PC-9 (cell line): Measurements from ENCODE around the gene FAM13C. TPM values are rescaled to one million over a fixed set of nuclear protein-coding genes. Genes with fewer than 3 reads are reported as not detected.

ENCODE experiments used
- BruUV-seq: library from RNA; stranded (reverse); fragments of 400-500 nt; replicated peaks from 2 replicates; lab custom pipeline; 2021; lab: Mats Ljungman, UMichigan
- CTCF ChIA-PET: fragments of 300-600 bp; sonication (Branson Sonifier 250); formaldehyde crosslinking; loops from one replicate; lab custom pipeline; 2022; ENCODE audit warnings: antibody characterized with exemption; lab: Charles Lee
- POLR2A ChIA-PET: fragments of 300-600 bp; sonication (Branson Sonifier 250); formaldehyde crosslinking; loops from one replicate; lab custom pipeline; 2022; ENCODE audit warnings: antibody characterized with exemption; ENCODE audit not compliant: unreplicated experiment; lab: Charles Lee
- DNase-seq, 2 experiments: peaks; one replicate each; pipeline versions ENCODE4 v3.0.0 to v3.0.0-alpha.2; 2015 to 2022; ENCODE audit warnings: mixed read lengths in 1 of 2
- H2AFZ ChIP-seq: fragments of 200-600 bp; sonication (generic); 2 replicates; pipeline ENCODE4 v1.8.1; 2017; ENCODE audit warnings: antibody characterized with exemption
- H3F3A ChIP-seq: fragments of 200-600 bp; sonication (generic); 2 replicates; pipeline ENCODE4 v1.8.1; 2017; ENCODE audit warnings: antibody characterized with exemption, mild to moderate bottlenecking, low read depth; ENCODE audit not compliant: insufficient read depth
- H3K27ac ChIP-seq: fragments of 200-600 bp; sonication (generic); 2 replicates; pipeline ENCODE4 v1.6.1; 2016; ENCODE audit warnings: mixed run types
- H3K27me3 ChIP-seq: fragments of 200-600 bp; sonication (generic); 2 replicates; pipeline ENCODE4 v1.6.1; 2016; ENCODE audit warnings: low read depth, mixed run types; ENCODE audit not compliant: insufficient read depth
- H3K36me3 ChIP-seq: fragments of 200-600 bp; sonication (generic); 2 replicates; pipeline ENCODE4 v1.6.1; 2016; ENCODE audit warnings: low read depth, mixed run types
- H3K4me1 ChIP-seq: fragments of 200-600 bp; sonication (generic); replicated peaks from 2 replicates; pipeline ENCODE4 v1.6.1; 2016; ENCODE audit warnings: mixed run types; ENCODE audit not compliant: insufficient read depth
- H3K4me2 ChIP-seq: fragments of 200-600 bp; sonication (generic); 2 replicates; pipeline ENCODE4 v1.6.1; 2017; ENCODE audit warnings: mixed run types
- H3K4me3 ChIP-seq: fragments of 200-600 bp; sonication (generic); 2 replicates; pipeline ENCODE4 v1.6.1; 2016; ENCODE audit warnings: mixed run types
- H3K79me2 ChIP-seq: fragments of 200-600 bp; sonication (generic); 2 replicates; pipeline ENCODE4 v1.6.1; 2017; ENCODE audit warnings: low read depth, mixed run types
- H3K9me2 ChIP-seq: fragments of 200-600 bp; sonication (generic); 2 replicates; pipeline ENCODE4 v1.8.1; 2017; ENCODE audit warnings: mild to moderate bottlenecking; ENCODE audit not compliant: insufficient read depth
- H3K9me3 ChIP-seq: fragments of 200-600 bp; sonication (generic); 2 replicates; pipeline ENCODE4 v1.8.1; 2016; ENCODE audit warnings: low read depth; ENCODE audit not compliant: insufficient read depth
- H4K20me1 ChIP-seq: fragments of 200-600 bp; sonication (generic); 2 replicates; pipeline ENCODE4 v1.8.1; 2017; ENCODE audit not compliant: insufficient read depth
- CTCF ChIP-seq: fragments of 200-600 bp; sonication (generic); conservative IDR thresholded peaks from 2 replicates; pipeline ENCODE4 v1.6.1; 2017; ENCODE audit warnings: mixed run types, antibody characterized with exemption, mild to moderate bottlenecking, moderate library complexity
- EZH2 ChIP-seq: fragments of 200-600 bp; sonication (generic); IDR thresholded peaks from 2 replicates; pipeline ENCODE4 v1.8.0; 2017; ENCODE audit warnings: antibody characterized with exemption, low read depth
- intact Hi-C: fragments of 100-400 bp; cut with micrococcal nuclease; formaldehyde crosslinking; loops from one replicate; pipeline ENCODE4 v1.10.0; 2022; ENCODE audit not compliant: unreplicated experiment
- total RNA-seq: library from RNA; stranded (reverse); gene quantifications from 2 replicates; pipeline ENCODE4 v1.2.3, GENCODE V29; 2021

The FAM13C gene
- total RNA-seq, 1 experiment from 2014 or later = not detected

GRCh38 chr10:59397961-59398360, 35.6 kb upstream of the FAM13C start:
- no peak overlapping the region for H3K27ac ChIP-seq
- no peak overlapping the region for H2AFZ ChIP-seq
- ChIA-PET CTCF (no interaction called here), POLR2A (no interaction called here)
- H4K20me1 ChIP-seq = no peaks in the 10 kb centered on the region
- H3K27me3 ChIP-seq = no peaks in the 10 kb centered on the region
- no peak for DNase-seq
- H3K36me3 ChIP-seq = no peaks in the 10 kb centered on the region
- no peaks in the 10 kb centered on the region for H3K9me3 ChIP-seq
- no peak for TF ChIP-seq CTCF
- no peak for TF ChIP-seq EZH2
- H3K4me2 ChIP-seq = no peak overlapping the region
- H3K9me2 ChIP-seq = no peaks in the 10 kb centered on the region
- H3K4me3 ChIP-seq = no peak overlapping the region
- no peaks in the 10 kb centered on the region for H3F3A ChIP-seq
- H3K79me2 ChIP-seq = no peaks in the 10 kb centered on the region
- no TSS peak for BruUV-seq
- intact Hi-C loops = no loop called here
- no peaks in the 10 kb centered on the region for H3K4me1 ChIP-seq

GRCh38 chr10:59395984-59396383, 33.6 kb upstream of the FAM13C start:
- no peak for DNase-seq
- Histone ChIP-seq H3K9me2 (no peaks in the 10 kb centered on the region), H2AFZ (no peak overlapping the region), H3K36me3 (no peaks in the 10 kb centered on the region), H3F3A (no peaks in the 10 kb centered on the region), H3K4me1 (no peaks in the 10 kb centered on the region), H3K9me3 (no peaks in the 10 kb centered on the region), H3K27me3 (no peaks in the 10 kb centered on the region), H3K79me2 (no peaks in the 10 kb centered on the region), H3K27ac (no peak overlapping the region), H3K4me3 (no peak overlapping the region), H3K4me2 (no peak overlapping the region), H4K20me1 (no peaks in the 10 kb centered on the region)
- intact Hi-C loops = no loop called here
- TF ChIP-seq EZH2 = no peak
- no peak for TF ChIP-seq CTCF
- BruUV-seq = no TSS peak
- ChIA-PET POLR2A (no interaction called here), CTCF (no interaction called here)

- no peak overlapping the region for H3K4me3 ChIP-seq
- TF ChIP-seq CTCF = no peak
- TF ChIP-seq EZH2 = no peak
- no peaks in the 10 kb centered on the region for H3K36me3 ChIP-seq
- BruUV-seq = no TSS peak
- H4K20me1 ChIP-seq = no peaks in the 10 kb centered on the region
- intact Hi-C loops = no loop called here
- no peaks in the 10 kb centered on the region for H3F3A ChIP-seq
- H3K9me3 ChIP-seq = no peaks in the 10 kb centered on the region
- H3K27me3 ChIP-seq = no peaks in the 10 kb centered on the region
- no peaks in the 10 kb centered on the region for H3K9me2 ChIP-seq
- POLR2A ChIA-PET = no interaction called here
- DNase-seq = no peak
- H3K79me2 ChIP-seq = no peaks in the 10 kb centered on the region
- H3K4me1 ChIP-seq = no peaks in the 10 kb centered on the region
- no peak overlapping the region for H2AFZ ChIP-seq
- no peak overlapping the region for H3K27ac ChIP-seq
- CTCF ChIA-PET = no interaction called here
- no peak overlapping the region for H3K4me2 ChIP-seq
Observed at GRCh38 chr10:59393349-59393748, 31.0 kb upstream of the FAM13C start.
